CD4-positive, alpha-beta memory T cell (primary cell): ENCODE measurements around the gene CCDC47. TPM values are rescaled to one million over a fixed set of nuclear protein-coding genes. Genes with fewer than 3 reads are reported as not detected.
"Not testable (repeated sequence)": the region's sequence is repeated elsewhere in the genome, so short reads cannot be mapped to it uniquely, and the experiment has no call there.

Experiments used
- CTCF ChIA-PET: fragments of 350-600 bp; sonication (Branson Sonifier 250); formaldehyde crosslinking; loops from one replicate; lab custom pipeline; 2021; ENCODE audit warnings: inconsistent platforms; ENCODE audit not compliant: partially characterized antibody; lab: Charles Lee
- POLR2A ChIA-PET: fragments of 350-600 bp; sonication (Branson Sonifier 250); formaldehyde crosslinking; loops from one replicate; lab custom pipeline; 2021; ENCODE audit not compliant: partially characterized antibody; lab: Charles Lee
- DNase-seq, 5 donors: peaks; one replicate each; pipeline versions ENCODE4 v3.0.0 to v3.0.0-alpha.2; 2020 to 2022; ENCODE audit warnings: mixed read lengths in 1 of 5
- H3K27ac ChIP-seq: one replicate; pipeline ENCODE4 v1.7.0; 2013; ENCODE audit warnings: low read depth, low read length
- H3K27me3 ChIP-seq: 2 replicates; pipeline ENCODE4 v1.7.0; 2013; ENCODE audit warnings: mild to moderate bottlenecking, low read length, moderate library complexity; ENCODE audit not compliant: insufficient read depth
- H3K36me3 ChIP-seq: 2 replicates; pipeline ENCODE4 v1.7.0; 2013; ENCODE audit warnings: mild to moderate bottlenecking, low read length, moderate library complexity; ENCODE audit not compliant: insufficient read depth
- H3K4me1 ChIP-seq: 2 replicates; pipeline ENCODE4 v1.7.0; 2013; ENCODE audit warnings: mild to moderate bottlenecking, low read length, moderate library complexity; ENCODE audit not compliant: insufficient read depth
- H3K4me3 ChIP-seq, 2 donors: one replicate each; pipeline ENCODE4 v1.7.0; 2013; ENCODE audit warnings: low read length in 2 of 2, mild to moderate bottlenecking in 1 of 2
- H3K9me3 ChIP-seq, 2 donors: one replicate each; pipeline ENCODE4 v1.7.0; 2013; ENCODE audit warnings: low read length in 2 of 2, control low read depth in 1 of 2; ENCODE audit not compliant: control insufficient read depth in 1 of 2
- H3K27ac Mint-ChIP-seq, 7 donors: one replicate each; pipeline ENCODE4 v1.8.0; 2020 to 2021; ENCODE audit warnings: mixed read lengths in 7 of 7, mild to moderate bottlenecking in 6 of 7, inconsistent platforms in 3 of 7, moderate library complexity in 3 of 7
- H3K27me3 Mint-ChIP-seq, 2 donors: one replicate each; pipeline ENCODE4 v1.8.0; 2020 to 2021; ENCODE audit warnings: mixed read lengths in 2 of 2
- H3K36me3 Mint-ChIP-seq, 2 donors: one replicate each; pipeline ENCODE4 v1.8.0; 2020 to 2021; ENCODE audit warnings: mixed read lengths in 2 of 2, inconsistent platforms in 1 of 2, mild to moderate bottlenecking in 1 of 2
- H3K4me1 Mint-ChIP-seq, 4 donors: one replicate each; pipeline ENCODE4 v1.8.0; 2020 to 2021; ENCODE audit warnings: mixed read lengths in 4 of 4, mild to moderate bottlenecking in 1 of 4
- H3K4me3 Mint-ChIP-seq, 8 donors: one replicate each; pipeline ENCODE4 v1.8.0; 2020 to 2021; ENCODE audit warnings: mixed read lengths in 8 of 8, mild to moderate bottlenecking in 7 of 8, moderate library complexity in 6 of 8, inconsistent platforms in 3 of 8
- H3K9me3 Mint-ChIP-seq, 8 donors: one replicate each; pipeline ENCODE4 v1.8.0; 2020 to 2021; ENCODE audit warnings: mixed read lengths in 8 of 8, mild to moderate bottlenecking in 5 of 8, inconsistent platforms in 3 of 8, moderate library complexity in 1 of 8
- intact Hi-C: fragments of 100-400 bp; cut with micrococcal nuclease; formaldehyde crosslinking; loops from one replicate; pipeline ENCODE4 v1.15.1; 2023
- polyA plus RNA-seq, 2 donors: library from polyadenylated mRNA; unstranded; fragments of 300-500 nt; fragmentation: Illumina TruSeq; gene quantifications; one replicate each; pipeline ENCODE4 v1.2.3, GENCODE V29; 2021
- total RNA-seq, 2 experiments: library from RNA; stranded (reverse); gene quantifications; one replicate each; pipeline ENCODE4 v1.2.3, GENCODE V29; 2021

Gene CCDC47
- total and polyA plus RNA-seq, 4 experiments from 2014 or later = 31.3 to 46.9 (median 37.9) TPM

- no peak for DNase-seq
- no peaks in the 10 kb centered on the region for H3K27me3 ChIP-seq
- peaks cover 69% of the 10 kb centered on the region for H3K36me3 ChIP-seq
- Mint-ChIP-seq H3K4me1 (peaks cover 0 to 6% (median 0%) of the 10 kb centered on the region in 4 donors), H3K27me3 (no peaks in the 10 kb centered on the region), H3K4me3 (no peak overlapping the region), H3K27ac (no peak overlapping the region), H3K36me3 (peaks cover 46 to 76% of the 10 kb centered on the region in 2 donors), H3K9me3 (no peaks in the 10 kb centered on the region)
- intact Hi-C loops = no loop called here
- H3K27ac ChIP-seq = no peak overlapping the region
- H3K4me3 ChIP-seq = no peak overlapping the region
- CTCF ChIA-PET = no interaction called here
- POLR2A ChIA-PET = interaction anchor here (1.3 to 2.8 kb wide), 2 partner anchors 11 to 102 kb away, joined by 3 to 12 read pairs; no protein-coding TSS in a partner anchor
- H3K9me3 ChIP-seq = no peaks in the 10 kb centered on the region
- H3K4me1 ChIP-seq = no peaks in the 10 kb centered on the region
Observed at GRCh38 chr17:63798572-63799106, 25.2 kb upstream of the CCDC47 start.

DNA sequence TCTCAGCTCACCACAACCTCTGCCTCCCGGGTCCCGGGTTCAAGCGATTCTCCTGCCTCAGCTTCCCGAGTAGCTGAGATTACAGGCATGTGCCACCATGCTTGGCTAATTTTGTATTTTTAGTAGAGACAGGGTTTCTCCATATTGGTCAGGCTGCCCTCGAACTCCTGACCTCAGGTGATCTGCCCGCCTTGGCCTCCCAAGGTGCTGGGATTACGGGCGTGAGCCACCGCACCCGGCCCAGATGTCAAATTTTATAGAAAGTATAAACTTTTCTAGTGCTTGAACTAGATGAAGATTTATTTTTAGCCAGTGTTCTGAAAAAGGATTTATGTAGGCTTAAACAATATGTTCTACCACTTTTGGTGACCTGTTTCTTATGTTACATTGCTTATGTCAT, 23.0 kb upstream of the CCDC47 start:
- CTCF ChIA-PET = interaction anchor here (1.3 kb wide), 1 partner anchor 390 kb away, joined by 3 read pairs; no protein-coding TSS in a partner anchor
- peaks cover 65% of the 10 kb centered on the region for H3K36me3 ChIP-seq
- H3K9me3 Mint-ChIP-seq, H3K27me3 ChIP-seq, H3K4me3 ChIP-seq, H3K4me1 Mint-ChIP-seq, H3K9me3 ChIP-seq, H3K4me3 Mint-ChIP-seq, H3K27ac ChIP-seq, H3K27me3 Mint-ChIP-seq, H3K4me1 ChIP-seq, intact Hi-C loops, DNase-seq, POLR2A ChIA-PET: not testable (repeated sequence)
- H3K36me3 Mint-ChIP-seq = peaks cover 53 to 84% of the 10 kb centered on the region in 2 donors
- peak overlapping the region in 1 of 7 donors; percentile 35 for H3K27ac Mint-ChIP-seq

DNA sequence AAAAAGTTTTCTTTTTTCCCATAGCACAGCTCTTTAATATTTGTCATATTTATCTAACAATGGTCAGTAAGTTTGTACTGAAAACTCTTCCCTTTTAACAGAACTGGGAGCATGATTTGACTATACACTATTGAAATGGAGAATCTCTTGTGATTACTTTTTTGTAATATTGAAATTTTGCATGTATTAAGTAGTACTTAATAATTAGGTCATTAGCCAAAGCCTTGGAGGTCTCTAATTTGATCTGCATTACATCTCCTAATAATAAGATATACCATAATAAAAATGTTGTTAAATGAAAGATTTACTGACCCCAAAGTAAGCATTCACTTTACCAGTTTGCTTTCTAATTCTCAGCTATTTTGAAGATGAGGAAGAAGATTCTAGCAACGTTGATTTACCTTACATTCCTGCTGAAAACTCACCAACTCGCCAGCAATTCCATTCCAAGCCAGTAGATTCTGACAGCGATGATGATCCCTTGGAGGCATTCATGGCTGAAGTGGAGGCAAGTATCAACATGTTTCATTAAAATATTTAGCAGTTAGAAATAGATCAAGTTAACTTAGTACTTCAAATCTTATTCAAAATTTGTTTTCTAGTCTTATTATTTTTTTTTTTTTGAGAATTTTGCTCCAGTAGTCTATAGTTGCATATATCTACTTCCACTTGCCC, 18.8 kb upstream of the CCDC47 start:
- Histone ChIP-seq H3K27me3 (no peaks in the 10 kb centered on the region), H3K27ac (no peak overlapping the region), H3K4me1 (no peaks in the 10 kb centered on the region), H3K4me3 (no peak overlapping the region), H3K36me3 (peaks cover 54% of the 10 kb centered on the region), H3K9me3 (no peaks in the 10 kb centered on the region)
- DNase-seq = no peak
- H3K4me3 Mint-ChIP-seq = no peak overlapping the region
- intact Hi-C loops = no loop called here
- ChIA-PET POLR2A (no interaction called here), CTCF (no interaction called here)
- peak overlapping the region in 2 of 7 donors; percentile 46 to 68 for H3K27ac Mint-ChIP-seq
- H3K9me3 Mint-ChIP-seq = no peaks in the 10 kb centered on the region
- peaks cover 0 to 4% (median under 1%) of the 10 kb centered on the region in 4 donors for H3K4me1 Mint-ChIP-seq
- H3K36me3 Mint-ChIP-seq = peaks cover 31 to 71% of the 10 kb centered on the region in 2 donors
- no peaks in the 10 kb centered on the region for H3K27me3 Mint-ChIP-seq

DNA sequence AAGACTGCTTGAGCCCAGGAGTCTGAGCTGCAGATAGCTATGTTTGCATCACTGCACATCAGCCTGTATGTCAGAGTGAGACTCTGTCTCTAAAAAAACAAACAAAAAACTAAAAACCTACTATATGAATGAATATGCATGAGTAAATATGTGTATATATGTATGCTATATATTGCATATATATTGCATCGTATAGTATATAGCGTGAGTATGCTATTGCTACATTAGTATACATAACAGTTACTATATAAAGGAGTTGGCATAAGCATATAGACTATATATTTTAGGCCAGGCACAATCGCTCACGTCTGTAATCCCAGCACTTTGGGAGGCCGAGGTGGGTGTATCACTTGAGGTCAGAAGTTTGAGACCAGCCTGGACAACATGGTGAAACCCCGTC, 16.7 kb upstream of the CCDC47 start:
- H3K36me3 Mint-ChIP-seq = peaks cover 31 to 61% of the 10 kb centered on the region in 2 donors

GRCh38 chr17:63786971-63787711, 13.7 kb upstream of the CCDC47 start:
- Histone ChIP-seq H3K4me1 (peaks cover 25% of the 10 kb centered on the region), H3K9me3 (no peaks in the 10 kb centered on the region), H3K27me3 (no peaks in the 10 kb centered on the region), H3K27ac (no peak overlapping the region), H3K4me3 (no peak overlapping the region), H3K36me3 (peaks cover 34% of the 10 kb centered on the region)
- Mint-ChIP-seq H3K27me3 (no peaks in the 10 kb centered on the region), H3K4me1 (peaks cover 16 to 24% (median 22%) of the 10 kb centered on the region in 4 donors), H3K9me3 (no peaks in the 10 kb centered on the region), H3K27ac (peak overlapping the region in 1 of 7 donors; percentile 12), H3K4me3 (no peak overlapping the region), H3K36me3 (peaks cover 16 to 60% of the 10 kb centered on the region in 2 donors)
- CTCF ChIA-PET = no interaction called here
- POLR2A ChIA-PET = no interaction called here
- no peak for DNase-seq
- intact Hi-C loops = no loop called here

More for the DNA sequence above, 16.7 kb upstream of the CCDC47 start:
- CTCF ChIA-PET = no interaction called here
- no peak overlapping the region for H3K4me3 Mint-ChIP-seq
- Histone ChIP-seq H3K27ac (no peak overlapping the region), H3K27me3 (no peaks in the 10 kb centered on the region), H3K36me3 (peaks cover 46% of the 10 kb centered on the region), H3K4me3 (no peak overlapping the region), H3K4me1 (no peaks in the 10 kb centered on the region), H3K9me3 (no peaks in the 10 kb centered on the region)
- DNase-seq = no peak
- POLR2A ChIA-PET = interaction anchor here (0.5 to 1.4 kb wide), 3 partner anchors 15 to 92 kb away, joined by 3 to 5 read pairs (median 3); no protein-coding TSS in a partner anchor
- H3K9me3 Mint-ChIP-seq = no peaks in the 10 kb centered on the region
- intact Hi-C loops = no loop called here
- H3K27ac Mint-ChIP-seq = no peak overlapping the region
- H3K27me3 Mint-ChIP-seq = no peaks in the 10 kb centered on the region
- H3K4me1 Mint-ChIP-seq = peaks cover 3 to 7% (median 5%) of the 10 kb centered on the region in 4 donors

DNA sequence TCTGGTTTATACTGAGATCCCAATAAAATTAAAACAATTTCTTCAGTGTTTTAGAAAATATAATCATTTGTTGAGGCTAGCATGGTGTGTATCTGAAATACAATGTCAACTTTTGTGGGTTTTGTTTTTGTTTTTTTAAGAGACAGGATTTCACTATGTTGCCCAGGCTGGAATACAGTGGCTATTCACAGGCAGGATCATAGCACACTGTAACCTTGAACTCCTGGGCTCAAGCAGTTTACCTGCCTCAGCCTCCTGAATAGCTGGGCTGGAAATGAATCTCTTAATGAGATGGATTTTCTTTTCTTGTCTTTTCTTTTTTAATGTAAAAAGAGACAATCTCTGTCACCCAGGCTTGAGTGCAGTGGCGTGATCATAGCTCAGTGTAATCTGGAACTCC, 12.7 kb upstream of the CCDC47 start:
- Histone ChIP-seq H3K27me3 (no peaks in the 10 kb centered on the region), H3K4me3 (no peak overlapping the region), H3K36me3 (peaks cover 31% of the 10 kb centered on the region), H3K9me3 (no peaks in the 10 kb centered on the region), H3K4me1 (peaks cover 27% of the 10 kb centered on the region), H3K27ac (no peak overlapping the region)
- Mint-ChIP-seq H3K4me1 (peaks cover 19 to 32% (median 27%) of the 10 kb centered on the region in 4 donors), H3K27ac (peak overlapping the region in 3 of 7 donors; percentile 15 to 52 (median 22)), H3K9me3 (no peaks in the 10 kb centered on the region), H3K27me3 (no peaks in the 10 kb centered on the region), H3K4me3 (no peak overlapping the region), H3K36me3 (peaks cover 15 to 58% of the 10 kb centered on the region in 2 donors)
- DNase-seq = no peak
- ChIA-PET POLR2A (no interaction called here), CTCF (no interaction called here)
- intact Hi-C loops = no loop called here

- Mint-ChIP-seq H3K27ac (peak overlapping the region in 3 of 7 donors; percentile 27 to 76 (median 58)), H3K27me3 (no peaks in the 10 kb centered on the region), H3K4me3 (peak overlapping the region in 1 of 8 donors; percentile 34), H3K36me3 (peaks cover 15 to 61% of the 10 kb centered on the region in 2 donors), H3K9me3 (no peaks in the 10 kb centered on the region), H3K4me1 (peaks cover 24 to 38% (median 32%) of the 10 kb centered on the region in 4 donors)
- ChIA-PET CTCF (no interaction called here), POLR2A (interaction anchor here (3.1 kb wide), 1 partner anchor 71 kb away, joined by 7 read pairs; no protein-coding TSS in a partner anchor)
- no peak for DNase-seq
- Histone ChIP-seq H3K4me3 (no peak overlapping the region), H3K9me3 (no peaks in the 10 kb centered on the region), H3K36me3 (peaks cover 29% of the 10 kb centered on the region), H3K4me1 (peaks cover 33% of the 10 kb centered on the region), H3K27me3 (no peaks in the 10 kb centered on the region), H3K27ac (no peak overlapping the region)
- intact Hi-C loops = no loop called here
Observed at GRCh38 chr17:63785556-63785955, 12.2 kb upstream of the CCDC47 start.
